Upper lobe of right lung (tissue), 1 donor: ENCODE data around the gene DAP3. TPM values are rescaled to one million over a fixed set of nuclear protein-coding genes. Genes with fewer than 3 reads are reported as not detected.
"Not testable (repeated sequence)": the region's sequence is repeated elsewhere in the genome, so short reads cannot be mapped to it uniquely, and the experiment has no call there.

Source experiments
- ATAC-seq: fragments of 200-7000 bp; cut with Tn5 transposase; one replicate; pipeline ENCODE4 v1.9.1; 2020; ENCODE audit warnings: mild to moderate bottlenecking, moderate library complexity
- DNase-seq: peaks from one replicate; pipeline ENCODE4 v3.0.0-alpha.2; 2020
- H3K27ac ChIP-seq: fragments of 200-600 bp; one replicate; pipeline ENCODE4 v1.8.0; 2022
- H3K27me3 ChIP-seq: fragments of 200-600 bp; one replicate; pipeline ENCODE4 v1.8.0; 2022; ENCODE audit warnings: mild to moderate bottlenecking
- H3K36me3 ChIP-seq: fragments of 200-600 bp; one replicate; pipeline ENCODE4 v1.8.0; 2022
- H3K4me1 ChIP-seq: fragments of 200-600 bp; one replicate; pipeline ENCODE4 v1.8.0; 2022
- H3K4me3 ChIP-seq: fragments of 200-600 bp; one replicate; pipeline ENCODE4 v1.8.0; 2022; ENCODE audit warnings: mild to moderate bottlenecking
- H3K9me3 ChIP-seq: fragments of 200-600 bp; one replicate; pipeline ENCODE4 v1.8.0; 2022
- intact Hi-C: fragments of 100-400 bp; cut with DNase I; formaldehyde crosslinking; loops from one replicate; pipeline ENCODE4 v1.11.0; 2022
- total RNA-seq: library from RNA; stranded (reverse); fragmentation: NEBNext Ultra II Directional; extraction: Animal tissue kit (Norgen Biotek cat#: 25700); gene quantifications from one replicate; pipeline ENCODE4 v1.2.1, GENCODE V29; 2021
- TF ChIP-seq, protein P1 (sequence below): fragments of 200-600 bp; IDR thresholded peaks from one replicate; pipeline ENCODE4 v1.8.0; 2022; ENCODE audit warnings: antibody characterized with exemption
- donor health status: DM: no; HTN: yes; CAD: no; lungs with severe emphysema.

Gene DAP3
- total RNA-seq, 1 donor from 2014 or later, result 79.6 TPM

DNA sequence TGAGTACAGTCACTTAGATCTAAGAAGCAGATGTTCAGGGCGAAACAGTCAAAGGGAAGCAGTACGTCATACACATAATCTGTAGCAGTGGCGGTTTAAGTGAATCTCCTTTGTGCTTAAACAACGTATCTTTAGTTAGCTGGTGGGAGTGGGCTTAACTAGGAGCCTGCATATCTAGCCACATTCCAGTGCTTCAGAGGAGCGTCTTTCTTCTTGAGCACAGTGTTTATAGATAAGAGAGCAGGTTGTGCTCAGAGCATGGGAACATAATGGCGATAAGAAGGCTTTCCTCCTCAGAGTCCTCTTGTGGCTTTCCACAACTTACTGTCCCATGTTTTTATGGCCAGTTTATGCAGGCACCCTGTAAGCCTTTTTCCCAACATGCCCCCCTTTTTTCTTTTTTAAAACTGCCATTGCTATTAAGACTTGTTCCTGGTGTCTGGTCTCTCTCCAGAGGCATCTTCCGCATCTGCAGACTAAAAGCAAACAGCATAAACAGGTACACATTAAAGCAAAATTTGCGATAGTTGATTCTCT, 3.2 kb downstream of the DAP3 start:
- ATAC-seq, result no peak
- no peak for DNase-seq
- Histone ChIP-seq H3K9me3 (no peaks in the 10 kb centered on the region), H3K27me3 (no peaks in the 10 kb centered on the region), H3K27ac (no peak overlapping the region), H3K36me3 (peaks cover 7% of the 10 kb centered on the region), H3K4me3 (no peak overlapping the region), H3K4me1 (peaks cover 9% of the 10 kb centered on the region)
- TF ChIP-seq, protein P1, sequence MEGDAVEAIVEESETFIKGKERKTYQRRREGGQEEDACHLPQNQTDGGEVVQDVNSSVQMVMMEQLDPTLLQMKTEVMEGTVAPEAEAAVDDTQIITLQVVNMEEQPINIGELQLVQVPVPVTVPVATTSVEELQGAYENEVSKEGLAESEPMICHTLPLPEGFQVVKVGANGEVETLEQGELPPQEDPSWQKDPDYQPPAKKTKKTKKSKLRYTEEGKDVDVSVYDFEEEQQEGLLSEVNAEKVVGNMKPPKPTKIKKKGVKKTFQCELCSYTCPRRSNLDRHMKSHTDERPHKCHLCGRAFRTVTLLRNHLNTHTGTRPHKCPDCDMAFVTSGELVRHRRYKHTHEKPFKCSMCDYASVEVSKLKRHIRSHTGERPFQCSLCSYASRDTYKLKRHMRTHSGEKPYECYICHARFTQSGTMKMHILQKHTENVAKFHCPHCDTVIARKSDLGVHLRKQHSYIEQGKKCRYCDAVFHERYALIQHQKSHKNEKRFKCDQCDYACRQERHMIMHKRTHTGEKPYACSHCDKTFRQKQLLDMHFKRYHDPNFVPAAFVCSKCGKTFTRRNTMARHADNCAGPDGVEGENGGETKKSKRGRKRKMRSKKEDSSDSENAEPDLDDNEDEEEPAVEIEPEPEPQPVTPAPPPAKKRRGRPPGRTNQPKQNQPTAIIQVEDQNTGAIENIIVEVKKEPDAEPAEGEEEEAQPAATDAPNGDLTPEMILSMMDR, result no peak
- intact Hi-C loops, result no loop called here

DNA sequence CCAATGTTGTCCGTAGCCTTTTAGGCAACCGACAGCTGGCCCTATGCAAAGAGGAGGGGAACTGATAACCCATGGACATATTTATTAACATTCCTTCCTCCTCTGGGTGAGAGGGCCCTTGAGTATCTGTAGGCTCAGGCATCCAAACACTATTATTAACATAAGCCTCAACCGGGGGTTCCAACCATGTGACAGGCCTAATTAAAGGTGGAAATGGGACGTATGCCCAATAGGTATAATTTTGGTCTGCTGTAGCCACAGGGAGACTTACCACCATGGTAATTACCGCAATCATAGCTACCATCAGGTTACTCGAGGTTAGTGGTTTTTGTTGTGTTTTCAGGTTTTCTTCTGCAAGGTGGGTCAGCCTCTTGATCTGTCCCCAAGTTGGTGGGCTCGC, 5.3 kb downstream of the DAP3 start:
- ATAC-seq (no peak), DNase-seq (no peak)
- no peak overlapping the region for H3K27ac ChIP-seq
- H3K4me3 ChIP-seq, result no peak overlapping the region
- H3K9me3 ChIP-seq, result no peaks in the 10 kb centered on the region
- intact Hi-C loops, result no loop called here
- no peaks in the 10 kb centered on the region for H3K27me3 ChIP-seq
- peaks cover 9% of the 10 kb centered on the region for H3K4me1 ChIP-seq
- TF ChIP-seq, protein P1, result no peak
- H3K36me3 ChIP-seq, result peaks cover 7% of the 10 kb centered on the region

DNA sequence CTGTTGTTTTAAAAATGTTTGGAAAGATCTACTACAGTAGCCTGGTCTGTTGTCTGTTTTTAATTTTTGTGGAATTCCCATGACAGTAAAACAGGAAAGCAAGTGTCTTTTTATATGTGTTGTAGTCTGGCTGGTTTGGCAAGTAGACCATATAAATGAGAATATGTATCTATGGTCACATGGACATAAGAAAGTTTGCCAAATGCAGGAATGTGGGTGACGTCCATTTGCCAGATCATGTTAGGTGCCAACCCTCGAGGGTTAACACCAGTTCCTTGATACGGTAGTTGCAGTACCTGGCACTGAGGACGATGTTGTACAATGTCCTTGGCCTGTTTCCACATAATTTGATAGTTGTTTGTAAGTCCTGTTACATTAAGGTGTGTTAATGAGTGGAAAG, 6.2 kb downstream of the DAP3 start:
- TF ChIP-seq, protein P1, result no peak
- no peak overlapping the region for H3K27ac ChIP-seq
- no peaks in the 10 kb centered on the region for H3K27me3 ChIP-seq

DNA sequence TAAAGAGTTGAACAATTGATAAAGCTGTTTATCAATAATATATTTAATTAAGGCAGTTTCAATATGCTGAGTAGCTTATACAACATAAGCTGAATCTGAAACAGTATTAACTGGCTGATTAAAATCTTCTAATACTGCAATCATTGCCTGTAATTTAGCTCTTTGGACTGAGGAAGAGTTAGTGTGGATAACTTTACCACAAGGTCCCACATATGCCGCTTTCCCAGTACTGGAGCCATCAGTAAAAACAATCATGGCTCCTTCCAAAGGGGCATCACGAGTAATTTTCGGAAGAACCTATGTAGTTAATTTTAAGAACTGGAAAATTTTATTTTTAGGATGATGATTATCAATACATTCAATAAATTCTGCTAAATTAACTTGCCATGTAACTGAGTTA, 6.7 kb downstream of the DAP3 start:
- H3K4me1 ChIP-seq, result no peaks in the 10 kb centered on the region
- ATAC-seq, result no peak
- H3K36me3 ChIP-seq, result peaks cover 7% of the 10 kb centered on the region
- intact Hi-C loops, result no loop called here
- no peak for DNase-seq
- H3K4me3 ChIP-seq, result no peak overlapping the region
- no peaks in the 10 kb centered on the region for H3K9me3 ChIP-seq
- TF ChIP-seq, protein P1, result no peak
- H3K27me3 ChIP-seq, result no peaks in the 10 kb centered on the region
- H3K27ac ChIP-seq, result no peak overlapping the region

More for the DNA sequence above, 6.2 kb downstream of the DAP3 start:
- peaks cover 7% of the 10 kb centered on the region for H3K36me3 ChIP-seq
- H3K4me3 ChIP-seq, result no peak overlapping the region
- intact Hi-C loops, result no loop called here
- H3K4me1 ChIP-seq, result peaks cover 3% of the 10 kb centered on the region
- ATAC-seq, result peak; percentile 42
- H3K9me3 ChIP-seq, result no peaks in the 10 kb centered on the region
- DNase-seq, result no peak

DNA sequence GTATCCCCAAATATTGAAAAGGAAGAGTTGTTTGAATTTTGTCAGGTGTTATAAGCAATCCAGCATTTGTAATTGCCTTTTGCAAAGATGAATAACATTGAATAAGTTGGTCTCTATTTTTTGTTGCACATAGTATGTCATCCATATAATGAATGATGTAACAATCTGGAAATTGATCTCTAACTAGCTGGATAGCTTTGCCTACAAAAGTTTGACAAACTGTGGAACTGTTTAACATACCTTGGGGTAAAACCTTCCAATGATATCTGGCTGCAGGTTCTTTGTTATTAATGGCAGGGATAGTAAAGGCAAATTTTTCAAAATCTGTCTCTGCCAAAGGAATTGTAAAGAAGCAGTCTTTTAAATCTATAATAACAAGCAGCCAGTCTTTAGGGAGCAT, 7.6 kb downstream of the DAP3 start:
- ATAC-seq (no peak), DNase-seq (no peak)
- Histone ChIP-seq H3K27me3 (no peaks in the 10 kb centered on the region), H3K27ac (no peak overlapping the region), H3K4me3 (no peak overlapping the region), H3K4me1 (no peaks in the 10 kb centered on the region), H3K9me3 (no peaks in the 10 kb centered on the region), H3K36me3 (peaks cover 6% of the 10 kb centered on the region)
- intact Hi-C loops, result no loop called here
- TF ChIP-seq, protein P1, result no peak

DNA sequence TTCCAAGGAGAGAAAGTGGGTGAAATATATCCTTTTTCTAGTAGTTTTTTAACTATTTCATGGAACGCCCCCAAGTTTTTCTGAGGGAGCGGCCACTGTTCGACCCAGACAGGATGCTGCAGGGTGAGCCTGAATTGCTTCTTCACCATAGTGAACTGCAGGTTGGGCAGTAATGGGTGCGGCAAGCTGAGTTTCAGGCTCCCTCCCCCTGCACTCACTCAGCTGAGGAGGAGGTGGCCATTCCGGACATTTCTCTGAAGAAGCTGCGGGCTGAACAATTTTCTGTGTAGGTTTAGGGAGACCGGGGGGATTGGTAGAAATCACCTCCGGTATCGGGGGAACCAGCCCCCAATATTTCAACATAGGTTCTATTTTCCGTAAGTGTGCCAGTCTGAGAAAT, 8.2 kb downstream of the DAP3 start:
- no peak for ATAC-seq
- Histone ChIP-seq H3K9me3 (no peaks in the 10 kb centered on the region), H3K36me3 (peaks cover under 1% of the 10 kb centered on the region), H3K4me3 (no peak overlapping the region), H3K27ac (no peak overlapping the region), H3K4me1 (no peaks in the 10 kb centered on the region), H3K27me3 (no peaks in the 10 kb centered on the region)
- TF ChIP-seq, protein P1, result no peak
- DNase-seq, result no peak
- intact Hi-C loops, result no loop called here

DNA sequence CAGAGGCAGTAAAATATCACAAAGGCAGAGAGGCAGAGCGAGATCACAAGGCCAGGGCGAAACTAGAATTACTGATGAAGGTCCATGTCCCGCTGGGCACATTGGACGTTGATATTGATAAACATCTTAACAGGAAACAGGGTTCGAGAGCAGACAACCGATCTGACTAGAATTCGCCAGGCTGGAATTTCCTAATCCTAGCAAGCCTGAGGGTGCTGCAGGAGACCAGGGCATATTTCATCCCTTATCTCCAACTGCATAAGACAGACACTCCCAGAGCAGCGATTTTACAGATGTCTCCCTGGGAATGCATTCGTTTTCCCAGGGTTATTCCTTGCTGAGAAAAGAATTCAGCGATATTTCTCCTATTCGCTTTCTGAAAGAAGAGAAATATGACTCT, 8.7 kb downstream of the DAP3 start:
- intact Hi-C loops, H3K4me1 ChIP-seq, H3K4me3 ChIP-seq, H3K36me3 ChIP-seq, ATAC-seq, H3K27ac ChIP-seq, DNase-seq, H3K27me3 ChIP-seq, H3K9me3 ChIP-seq: not testable (repeated sequence)
